HL-60 (cell line): ENCODE measurements around the gene LHX1.

Source experiments
- CTCF ChIP-seq: IDR thresholded peaks from one replicate; pipeline ENCODE4 v1.5.1; 2011; ENCODE audit warnings: low read length, control low read depth, inconsistent platforms; ENCODE audit not compliant: insufficient read depth
- POLR2AphosphoS5 ChIP-seq: IDR thresholded peaks from 2 replicates; pipeline ENCODE4 v1.6.1; 2012; ENCODE audit warnings: low read depth
- REST ChIP-seq: IDR thresholded peaks from 2 replicates; pipeline ENCODE4 v1.6.1; 2012; ENCODE audit warnings: low read depth; ENCODE audit not compliant: insufficient replicate concordance
- SPI1 ChIP-seq: IDR thresholded peaks from 2 replicates; pipeline ENCODE4 v1.6.1; 2012; ENCODE audit warnings: low read depth, mild to moderate bottlenecking, borderline replicate concordance

GRCh38 chr17:36992701-36993100, 55.4 kb downstream of the LHX1 start:
- TF ChIP-seq CTCF (no peak), SPI1 (no peak), POLR2AphosphoS5 (no peak), REST (no peak)
